HL-60 (cell line): Measurements from ENCODE around the gene KDM8.

Experiments
- DNase-seq, 2 experiments: peaks; one replicate each; pipeline ENCODE4 v3.0.0-alpha.2; 2010 to 2020; ENCODE audit warnings: low read depth in 1 of 2, low spot score in 1 of 2
- H3K27ac ChIP-seq: fragments of 250-450 bp; sonication (Bioruptor Pico); replicated peaks from 2 replicates; pipeline ENCODE4 v1.5.1; 2020; ENCODE audit warnings: mild to moderate bottlenecking, moderate library complexity
- H3K27me3 ChIP-seq: fragments of 250-450 bp; sonication (Bioruptor Pico); 2 replicates; pipeline ENCODE4 v1.5.1; 2021; ENCODE audit warnings: mild to moderate bottlenecking, moderate library complexity; ENCODE audit not compliant: insufficient read depth, poor library complexity, severe bottlenecking
- H3K4me3 ChIP-seq: replicated peaks from 2 replicates; pipeline ENCODE4 v1.5.1; 2011; ENCODE audit warnings: mild to moderate bottlenecking, control low read depth, low read length; ENCODE audit not compliant: insufficient read depth
- CTCF ChIP-seq: IDR thresholded peaks from one replicate; pipeline ENCODE4 v1.5.1; 2011; ENCODE audit warnings: low read length, control low read depth, inconsistent platforms; ENCODE audit not compliant: insufficient read depth
- GABPA ChIP-seq: IDR thresholded peaks from 2 replicates; pipeline ENCODE4 v1.6.1; 2012; ENCODE audit warnings: low read depth
- POLR2AphosphoS5 ChIP-seq: IDR thresholded peaks from 2 replicates; pipeline ENCODE4 v1.6.1; 2012; ENCODE audit warnings: low read depth
- REST ChIP-seq: IDR thresholded peaks from 2 replicates; pipeline ENCODE4 v1.6.1; 2012; ENCODE audit warnings: low read depth; ENCODE audit not compliant: insufficient replicate concordance
- SPI1 ChIP-seq: IDR thresholded peaks from 2 replicates; pipeline ENCODE4 v1.6.1; 2012; ENCODE audit warnings: low read depth, mild to moderate bottlenecking, borderline replicate concordance

The KDM8 gene

GRCh38 chr16:27195941-27196595 is 7.3 kb upstream of the KDM8 start:
- TF ChIP-seq REST, result no peak
- no peak for TF ChIP-seq GABPA
- no peak for TF ChIP-seq SPI1
- no peak for TF ChIP-seq POLR2AphosphoS5
- no peak for TF ChIP-seq CTCF
- Histone ChIP-seq H3K27ac (no peak overlapping the region), H3K4me3 (no peak overlapping the region), H3K27me3 (no peaks in the 10 kb centered on the region)
- no peak for DNase-seq

GRCh38 chr16:27197004-27197403 is 6.3 kb upstream of the KDM8 start:
- Histone ChIP-seq H3K27ac (no peak overlapping the region), H3K4me3 (no peak overlapping the region), H3K27me3 (no peaks in the 10 kb centered on the region)
- TF ChIP-seq POLR2AphosphoS5, result no peak
- no peak for TF ChIP-seq CTCF
- no peak for TF ChIP-seq REST
- TF ChIP-seq SPI1, result no peak
- no peak for TF ChIP-seq GABPA
- no peak for DNase-seq

GRCh38 chr16:27198451-27199234 is 4.7 kb upstream of the KDM8 start:
- H3K4me3 ChIP-seq, result no peak overlapping the region
- TF ChIP-seq SPI1 (no peak), REST (no peak), GABPA (no peak), CTCF (no peak), POLR2AphosphoS5 (no peak)
- H3K27me3 ChIP-seq, result no peaks in the 10 kb centered on the region
- DNase-seq, result no peak
- no peak overlapping the region for H3K27ac ChIP-seq
